ENCODE data around the gene RBM7.

RBM7 gene

DNA sequence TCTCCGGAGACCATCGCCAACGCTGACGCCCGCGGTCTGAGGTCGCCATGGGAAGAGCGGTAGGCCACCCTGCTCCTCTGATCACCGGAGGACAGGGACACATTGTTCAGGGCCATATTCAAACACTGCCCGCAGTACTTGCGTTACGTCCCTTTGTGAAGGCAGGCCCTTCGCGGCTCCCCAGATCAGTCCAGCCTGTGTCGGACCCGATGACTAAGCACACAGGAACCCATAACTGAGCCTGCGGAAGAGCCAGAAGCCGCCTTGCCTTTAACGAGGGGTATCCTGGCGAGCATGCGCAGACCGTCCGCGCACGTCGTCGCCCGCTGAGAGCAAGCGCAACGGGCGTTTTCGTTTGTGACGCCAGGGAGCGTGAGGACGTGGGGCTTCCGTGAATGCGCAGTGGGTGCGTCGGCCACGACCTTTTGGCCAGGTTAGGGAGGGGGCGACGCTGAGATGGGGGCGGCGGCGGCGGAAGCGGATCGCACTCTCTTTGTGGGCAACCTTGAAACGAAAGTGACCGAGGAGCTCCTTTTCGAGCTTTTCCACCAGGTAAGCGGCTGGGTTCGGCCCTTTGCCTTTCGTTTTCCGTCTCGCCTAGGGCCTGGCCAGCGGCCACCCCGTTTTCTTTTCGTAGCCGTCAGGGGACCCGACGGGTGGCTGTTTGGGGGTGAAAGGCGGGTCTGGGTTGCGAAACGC, at the start of gene RBM7, which contains the start of gene C11orf71:
Gene RBM7 (plus strand): TSS at position 451 of the 699 bp plus-strand sequence. CDS start 6 bp downstream, at position 457.
Gene C11orf71 (minus strand): TSS at position 296 of the 699 bp plus-strand sequence. CDS start 180 bp downstream, at position 116.
- H3K4me1 ChIP-seq (ENCODE audit: insufficient read depth, low read length): peaks cover 19% of the 10 kb centered on the region
- H3K36me3 ChIP-seq (ENCODE audit: insufficient read depth, low read length): peaks cover 4% of the 10 kb centered on the region
- no peaks in the 10 kb centered on the region for H3K9me3 ChIP-seq (ENCODE audit: control insufficient read depth, insufficient read depth, low read length)
- peak within 1 kb of the TSS; percentile 93 for H3K9ac ChIP-seq (ENCODE audit: low read depth, low read length)

- no peaks in the 10 kb centered on the region for H3K36me3 ChIP-seq (ENCODE audit: insufficient read depth, low read length)
- H3K9ac ChIP-seq (ENCODE audit: low read depth, low read length): no peak overlapping the region
- no peaks in the 10 kb centered on the region for H3K9me3 ChIP-seq (ENCODE audit: control insufficient read depth, insufficient read depth, low read length)
- peaks cover 3% of the 10 kb centered on the region for H3K4me1 ChIP-seq (ENCODE audit: insufficient read depth, low read length)
Measured at GRCh38 chr11:114353443-114353842, 47.0 kb upstream of the RBM7 start.

- Histone ChIP-seq H3K4me1 (ENCODE audit: insufficient read depth, low read length) (peaks cover 3% of the 10 kb centered on the region), H3K9ac (ENCODE audit: low read depth, low read length) (no peak overlapping the region), H3K36me3 (ENCODE audit: insufficient read depth, low read length) (no peaks in the 10 kb centered on the region), H3K9me3 (ENCODE audit: control insufficient read depth, insufficient read depth, low read length) (no peaks in the 10 kb centered on the region)
Measured at GRCh38 chr11:114354076-114354475, 46.4 kb upstream of the RBM7 start.

DNA sequence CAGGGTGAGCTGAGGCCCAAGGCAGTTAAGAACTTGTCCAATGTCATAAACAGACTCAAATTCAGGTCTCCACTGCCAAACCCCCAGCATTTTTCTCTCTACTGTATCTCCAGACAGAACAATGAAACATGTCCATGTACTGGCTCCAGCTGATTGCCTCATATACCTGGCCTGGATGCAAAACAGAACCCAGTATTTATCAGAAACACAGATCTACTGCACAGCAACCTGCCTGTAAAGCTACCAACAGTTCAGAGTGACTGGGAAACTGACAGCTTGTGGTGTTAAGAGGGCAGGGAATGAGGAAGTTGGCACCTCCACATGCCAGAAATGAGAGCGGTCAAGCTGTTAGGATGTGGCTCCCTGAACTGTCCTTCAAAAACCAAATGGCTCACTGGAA, 41.8 kb upstream of the RBM7 start:
- no peak overlapping the region for H3K9ac ChIP-seq (ENCODE audit: low read depth, low read length)
- no peaks in the 10 kb centered on the region for H3K36me3 ChIP-seq (ENCODE audit: insufficient read depth, low read length)
- H3K9me3 ChIP-seq (ENCODE audit: control insufficient read depth, insufficient read depth, low read length): no peaks in the 10 kb centered on the region
- no peaks in the 10 kb centered on the region for H3K4me1 ChIP-seq (ENCODE audit: insufficient read depth, low read length)

DNA sequence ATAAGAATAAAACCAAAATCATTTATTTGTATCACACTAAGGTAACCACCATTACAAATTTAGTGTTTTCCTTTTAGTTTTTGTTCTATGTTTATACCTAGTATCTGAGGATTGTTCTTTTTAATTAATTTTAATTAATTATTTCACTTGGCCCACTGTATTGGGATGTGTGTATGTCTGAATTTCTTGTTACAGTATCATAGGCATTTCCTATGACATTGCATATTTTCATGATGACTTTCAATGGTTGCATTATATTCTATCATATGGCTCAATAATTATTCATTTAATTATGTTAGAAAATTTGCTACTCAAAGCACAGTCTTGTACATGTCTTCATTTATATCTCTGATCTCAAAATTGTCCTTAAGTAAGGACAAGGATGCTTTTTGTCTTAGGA, 41.1 kb upstream of the RBM7 start:
- no peaks in the 10 kb centered on the region for H3K9me3 ChIP-seq (ENCODE audit: control insufficient read depth, insufficient read depth, low read length)
- H3K9ac ChIP-seq (ENCODE audit: low read depth, low read length): no peak overlapping the region
- no peaks in the 10 kb centered on the region for H3K4me1 ChIP-seq (ENCODE audit: insufficient read depth, low read length)
- H3K36me3 ChIP-seq (ENCODE audit: insufficient read depth, low read length): no peaks in the 10 kb centered on the region

DNA sequence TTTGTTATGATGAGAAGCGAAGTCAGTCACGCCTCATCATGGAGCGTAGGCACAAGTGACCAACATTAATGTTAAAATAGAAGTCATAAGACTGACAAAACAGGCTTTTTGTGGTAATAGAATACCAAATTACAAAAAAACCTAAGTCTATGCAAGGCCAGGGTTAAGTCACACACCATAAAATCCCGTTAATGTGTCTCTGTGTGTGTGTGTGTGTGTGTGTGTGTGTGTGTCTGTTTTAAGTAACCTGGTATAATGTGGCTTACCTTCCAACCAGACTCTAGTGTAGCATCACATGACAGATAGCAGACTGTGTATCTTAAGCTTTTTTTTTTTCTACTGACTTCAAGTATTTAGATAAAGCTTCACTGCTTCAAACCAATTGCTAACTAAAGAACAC, 38.1 kb upstream of the RBM7 start:
- Histone ChIP-seq H3K9ac (ENCODE audit: low read depth, low read length) (no peak overlapping the region), H3K9me3 (ENCODE audit: control insufficient read depth, insufficient read depth, low read length) (no peaks in the 10 kb centered on the region), H3K36me3 (ENCODE audit: insufficient read depth, low read length) (no peaks in the 10 kb centered on the region), H3K4me1 (ENCODE audit: insufficient read depth, low read length) (0 out of 2 replicates have a peak, but pooled peaks cover 12% of the 10 kb centered on the region)

DNA sequence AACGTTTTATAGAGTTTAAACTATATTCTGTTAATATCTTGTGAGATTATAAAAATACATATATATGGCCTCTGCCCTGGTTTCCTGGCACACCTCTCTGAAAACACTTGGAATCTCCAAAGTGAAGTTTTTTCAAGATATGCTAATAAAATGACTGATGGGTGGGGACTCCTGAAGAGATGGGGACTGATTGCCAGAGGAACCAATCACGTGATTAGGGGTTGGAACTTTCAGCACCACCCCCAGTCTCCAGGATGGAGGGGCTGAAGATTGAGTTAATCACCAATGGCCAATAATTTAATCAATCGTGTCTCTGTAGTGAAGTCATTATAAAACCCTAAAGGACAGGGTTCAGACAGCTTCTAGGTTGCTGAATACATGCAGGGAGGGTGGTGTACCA, 37.5 kb upstream of the RBM7 start:
- H3K9ac ChIP-seq (ENCODE audit: low read depth, low read length): no peak overlapping the region
- H3K36me3 ChIP-seq (ENCODE audit: insufficient read depth, low read length): no peaks in the 10 kb centered on the region
- no peaks in the 10 kb centered on the region for H3K9me3 ChIP-seq (ENCODE audit: control insufficient read depth, insufficient read depth, low read length)
- 0 out of 2 replicates have a peak, but pooled peaks cover 18% of the 10 kb centered on the region for H3K4me1 ChIP-seq (ENCODE audit: insufficient read depth, low read length)

- H3K4me1 ChIP-seq (ENCODE audit: insufficient read depth, low read length): 0 out of 2 replicates have a peak, but pooled peaks cover 18% of the 10 kb centered on the region
- H3K36me3 ChIP-seq (ENCODE audit: insufficient read depth, low read length): no peaks in the 10 kb centered on the region
- H3K9ac ChIP-seq (ENCODE audit: low read depth, low read length): no peak overlapping the region
- no peaks in the 10 kb centered on the region; the same call in 1 of the 2 replicates for H3K9me3 ChIP-seq (ENCODE audit: control insufficient read depth, insufficient read depth, low read length)
Measured at GRCh38 chr11:114366331-114367243, 33.9 kb upstream of the RBM7 start.

DNA sequence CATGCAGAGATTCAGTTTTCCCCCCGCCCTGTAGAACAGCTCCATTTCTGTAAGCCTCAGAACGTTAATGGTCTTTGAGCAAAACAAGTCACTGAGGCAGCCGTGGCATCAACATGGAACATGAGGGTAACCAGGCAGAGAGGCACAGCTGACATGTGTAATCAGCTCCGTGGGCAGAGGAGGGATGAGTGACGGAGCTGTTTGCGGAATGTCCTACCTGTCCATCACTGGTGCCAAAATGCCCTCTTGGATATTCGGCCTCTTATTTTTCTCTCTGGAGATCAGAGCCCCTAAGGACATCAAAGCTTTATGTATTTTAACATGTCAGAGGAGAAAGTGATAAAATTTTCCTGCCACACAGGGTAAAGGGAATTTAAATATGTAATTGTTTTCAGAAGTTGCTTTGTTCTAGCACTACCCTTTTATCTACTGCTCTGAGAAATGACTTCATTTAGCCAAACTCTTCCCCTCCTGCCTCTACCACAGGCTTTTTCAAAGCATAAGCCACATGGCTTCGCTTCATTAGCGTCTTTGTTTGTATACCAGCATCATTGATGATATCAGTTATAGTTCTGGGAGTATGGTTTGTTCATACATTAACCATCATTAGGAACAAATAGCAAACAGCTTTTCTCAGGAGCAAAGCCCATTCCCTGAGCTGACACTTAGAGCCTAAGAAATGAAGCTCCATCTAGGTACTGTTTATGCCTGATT, 33.1 kb upstream of the RBM7 start:
- Histone ChIP-seq H3K4me1 (ENCODE audit: insufficient read depth, low read length) (0 out of 2 replicates have a peak, but pooled peaks cover 18% of the 10 kb centered on the region), H3K9ac (ENCODE audit: low read depth, low read length) (no peak overlapping the region), H3K36me3 (ENCODE audit: insufficient read depth, low read length) (no peaks in the 10 kb centered on the region), H3K9me3 (ENCODE audit: control insufficient read depth, insufficient read depth, low read length) (no peaks in the 10 kb centered on the region; the same call in 1 of the 2 replicates)

- no peaks in the 10 kb centered on the region for H3K36me3 ChIP-seq (ENCODE audit: insufficient read depth, low read length)
Measured at GRCh38 chr11:114368918-114369680, 31.4 kb upstream of the RBM7 start.

DNA sequence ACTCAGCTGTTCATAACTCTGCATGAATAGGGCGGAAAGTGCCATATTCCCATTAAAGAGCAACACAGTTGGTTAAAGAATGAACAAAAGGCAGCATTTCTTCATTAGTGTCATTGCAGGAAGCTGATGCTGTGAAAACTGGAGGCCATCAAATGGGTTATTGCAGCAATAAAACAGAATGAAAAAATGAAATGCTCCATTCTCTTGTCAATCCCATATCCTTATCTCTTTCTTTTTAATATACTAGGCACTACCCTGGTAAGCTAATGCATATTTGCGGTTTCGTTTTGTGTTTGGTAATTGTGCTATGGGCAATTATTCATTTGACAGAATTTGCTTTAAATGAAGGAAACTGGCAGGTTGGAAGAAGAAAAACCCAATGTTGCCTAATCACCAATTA, 25.4 kb upstream of the RBM7 start:
- H3K9me3 ChIP-seq (ENCODE audit: control insufficient read depth, insufficient read depth, low read length): no peaks in the 10 kb centered on the region; the same call in 1 of the 2 replicates
- no peaks in the 10 kb centered on the region for H3K36me3 ChIP-seq (ENCODE audit: insufficient read depth, low read length)
- no peak overlapping the region for H3K9ac ChIP-seq (ENCODE audit: low read depth, low read length)
- H3K4me1 ChIP-seq (ENCODE audit: insufficient read depth, low read length): peaks cover 7% of the 10 kb centered on the region

More at GRCh38 chr11:114368918-114369680, 31.4 kb upstream of the RBM7 start:
- Histone ChIP-seq H3K9me3 (ENCODE audit: control insufficient read depth, insufficient read depth, low read length) (no peaks in the 10 kb centered on the region; the same call in 1 of the 2 replicates), H3K9ac (ENCODE audit: low read depth, low read length) (no peak overlapping the region), H3K4me1 (ENCODE audit: insufficient read depth, low read length) (0 out of 2 replicates have a peak, but pooled peaks cover 18% of the 10 kb centered on the region)

- H3K4me1 ChIP-seq (ENCODE audit: insufficient read depth, low read length): peaks cover 7% of the 10 kb centered on the region
- H3K9me3 ChIP-seq (ENCODE audit: control insufficient read depth, insufficient read depth, low read length): no peaks in the 10 kb centered on the region
- no peak overlapping the region for H3K9ac ChIP-seq (ENCODE audit: low read depth, low read length)
- H3K36me3 ChIP-seq (ENCODE audit: insufficient read depth, low read length): no peaks in the 10 kb centered on the region
Measured at GRCh38 chr11:114377612-114378267, 22.7 kb upstream of the RBM7 start.

DNA sequence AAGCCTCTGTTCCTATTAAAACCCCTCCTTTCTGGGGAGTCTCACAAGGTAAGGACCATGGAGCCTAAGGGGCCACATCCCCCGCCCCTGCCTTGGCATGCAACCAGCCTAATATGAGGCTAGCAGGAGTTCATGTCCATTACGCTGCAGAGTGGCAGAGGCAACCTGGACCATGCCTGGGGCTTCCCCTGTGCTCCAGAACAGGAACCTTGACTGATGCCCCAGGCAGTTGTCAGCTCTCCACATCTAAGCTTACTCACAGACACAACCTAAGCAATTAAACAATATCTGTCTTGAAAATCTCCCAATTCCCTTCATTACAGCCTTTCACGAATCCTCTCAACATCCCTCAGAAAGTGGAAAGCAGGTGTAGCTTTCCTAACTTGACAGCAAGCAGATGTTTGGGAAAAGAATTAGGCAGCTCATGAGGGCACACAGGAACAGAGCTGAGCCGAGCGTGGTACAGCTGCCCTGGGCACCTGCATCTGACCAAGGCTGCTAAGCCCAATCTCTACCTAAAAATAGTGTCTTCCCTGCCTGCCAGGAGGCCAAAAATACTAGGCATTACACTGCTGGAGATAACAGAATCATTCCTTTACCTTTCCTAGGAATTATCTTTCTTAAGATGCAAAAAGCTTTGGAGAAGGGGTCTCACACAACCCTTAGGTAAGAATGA, 20.9 kb upstream of the RBM7 start:
- H3K4me1 ChIP-seq (ENCODE audit: insufficient read depth, low read length): peaks cover 7% of the 10 kb centered on the region

More for the DNA sequence above, 20.9 kb upstream of the RBM7 start:
- Histone ChIP-seq H3K9me3 (ENCODE audit: control insufficient read depth, insufficient read depth, low read length) (no peaks in the 10 kb centered on the region; the same call in 1 of the 2 replicates), H3K9ac (ENCODE audit: low read depth, low read length) (no peak overlapping the region), H3K36me3 (ENCODE audit: insufficient read depth, low read length) (no peaks in the 10 kb centered on the region)

Data from ES-I3 (cell line).